Measurements from ENCODE around the gene PPP1R26. TPM values are rescaled to one million over a fixed set of nuclear protein-coding genes. Genes with fewer than 3 reads are reported as not detected.
"Not testable (repeated sequence)": the region's sequence is repeated elsewhere in the genome, so short reads cannot be mapped to it uniquely, and the experiment has no call there.

PPP1R26 gene
- total RNA-seq, 1 donor from 2014 or later, result 50.2 TPM

- Mint-ChIP-seq H3K36me3 (ENCODE audit: insufficient read depth) (peaks cover 1% of the 10 kb centered on the region), H3K4me1 (ENCODE audit: low read depth) (no peaks in the 10 kb centered on the region), H3K27ac (no peak overlapping the region), H3K4me3 (ENCODE audit: low read depth) (no peak overlapping the region), H3K9me3 (ENCODE audit: low read depth) (peaks cover 4% of the 10 kb centered on the region), H3K27me3 (peaks cover 11% of the 10 kb centered on the region)
- DNase-seq (ENCODE audit: low spot score, unreplicated experiment), result no peak
- TF ChIP-seq CTCF (IDR thresholded peaks at IDR 0.05; ENCODE audit: unreplicated experiment), result no peak
Measured at GRCh38 chr9:135509458-135509857, 29.9 kb downstream of the PPP1R26 start.

GRCh38 chr9:135512241-135512603 is 32.6 kb downstream of the PPP1R26 start:
- H3K36me3 Mint-ChIP-seq (ENCODE audit: insufficient read depth), result no peaks in the 10 kb centered on the region
- no peak for TF ChIP-seq CTCF (IDR thresholded peaks at IDR 0.05; ENCODE audit: unreplicated experiment)
- H3K4me3 Mint-ChIP-seq (ENCODE audit: low read depth), result no peak overlapping the region
- H3K27me3 Mint-ChIP-seq, result peaks cover 11% of the 10 kb centered on the region
- no peaks in the 10 kb centered on the region for H3K4me1 Mint-ChIP-seq (ENCODE audit: low read depth)
- no peak overlapping the region for H3K27ac Mint-ChIP-seq
- peaks cover 4% of the 10 kb centered on the region for H3K9me3 Mint-ChIP-seq (ENCODE audit: low read depth)
- DNase-seq (ENCODE audit: low spot score, unreplicated experiment), result no peak

GRCh38 chr9:135512904-135513303 is 33.3 kb downstream of the PPP1R26 start:
- no peaks in the 10 kb centered on the region for H3K36me3 Mint-ChIP-seq (ENCODE audit: insufficient read depth)
- peaks cover 4% of the 10 kb centered on the region for H3K9me3 Mint-ChIP-seq (ENCODE audit: low read depth)
- H3K27me3 Mint-ChIP-seq, result peaks cover 15% of the 10 kb centered on the region
- H3K4me1 Mint-ChIP-seq (ENCODE audit: low read depth), result no peaks in the 10 kb centered on the region
- no peak for DNase-seq (ENCODE audit: low spot score, unreplicated experiment)
- TF ChIP-seq CTCF (IDR thresholded peaks at IDR 0.05; ENCODE audit: unreplicated experiment), result no peak
- H3K27ac Mint-ChIP-seq, result no peak overlapping the region
- H3K4me3 Mint-ChIP-seq (ENCODE audit: low read depth), result no peak overlapping the region

GRCh38 chr9:135513351-135513846 is 33.8 kb downstream of the PPP1R26 start:
- DNase-seq (ENCODE audit: low spot score, unreplicated experiment), result no peak
- peaks cover 15% of the 10 kb centered on the region for H3K27me3 Mint-ChIP-seq
- H3K4me3 Mint-ChIP-seq (ENCODE audit: low read depth), result no peak overlapping the region
- H3K9me3 Mint-ChIP-seq (ENCODE audit: low read depth), result peaks cover 4% of the 10 kb centered on the region
- H3K4me1 Mint-ChIP-seq (ENCODE audit: low read depth), result no peaks in the 10 kb centered on the region
- H3K27ac Mint-ChIP-seq, result no peak overlapping the region
- H3K36me3 Mint-ChIP-seq (ENCODE audit: insufficient read depth), result no peaks in the 10 kb centered on the region
- TF ChIP-seq CTCF (IDR thresholded peaks at IDR 0.05; ENCODE audit: unreplicated experiment), result no peak

- H3K4me3 Mint-ChIP-seq (ENCODE audit: low read depth); DNase-seq (ENCODE audit: low spot score, unreplicated experiment); H3K9me3 Mint-ChIP-seq (ENCODE audit: low read depth); H3K36me3 Mint-ChIP-seq (ENCODE audit: insufficient read depth); H3K4me1 Mint-ChIP-seq (ENCODE audit: low read depth); H3K27ac Mint-ChIP-seq: not testable (repeated sequence)
- H3K27me3 Mint-ChIP-seq, result peaks cover 15% of the 10 kb centered on the region
Measured at GRCh38 chr9:135513906-135514305, 34.3 kb downstream of the PPP1R26 start.

- H3K9me3 Mint-ChIP-seq (ENCODE audit: low read depth), result peaks cover 3% of the 10 kb centered on the region
- DNase-seq (ENCODE audit: low spot score, unreplicated experiment), result no peak
- H3K27me3 Mint-ChIP-seq, result peaks cover 12% of the 10 kb centered on the region
- no peak for TF ChIP-seq CTCF (IDR thresholded peaks at IDR 0.05; ENCODE audit: unreplicated experiment)
- H3K4me3 Mint-ChIP-seq (ENCODE audit: low read depth), result no peak overlapping the region
- no peaks in the 10 kb centered on the region for H3K36me3 Mint-ChIP-seq (ENCODE audit: insufficient read depth)
- no peak overlapping the region for H3K27ac Mint-ChIP-seq
- H3K4me1 Mint-ChIP-seq (ENCODE audit: low read depth), result no peaks in the 10 kb centered on the region
Measured at GRCh38 chr9:135514342-135515082, 34.9 kb downstream of the PPP1R26 start.

Data from progenitor cell of endocrine pancreas (in vitro differentiated cells).